GM18526 (cell line): ENCODE measurements around the gene CACNB4.

Experiments used
- POLR2A ChIP-seq: IDR thresholded peaks from 3 replicates; pipeline ENCODE4 v1.6.1; 2011; ENCODE audit not compliant: insufficient read length; ENCODE audit errors: extremely low read depth

Gene CACNB4

GRCh38 chr2:151799886-151800292 is 299.0 kb downstream of the CACNB4 start:
- no peak for TF ChIP-seq POLR2A

DNA sequence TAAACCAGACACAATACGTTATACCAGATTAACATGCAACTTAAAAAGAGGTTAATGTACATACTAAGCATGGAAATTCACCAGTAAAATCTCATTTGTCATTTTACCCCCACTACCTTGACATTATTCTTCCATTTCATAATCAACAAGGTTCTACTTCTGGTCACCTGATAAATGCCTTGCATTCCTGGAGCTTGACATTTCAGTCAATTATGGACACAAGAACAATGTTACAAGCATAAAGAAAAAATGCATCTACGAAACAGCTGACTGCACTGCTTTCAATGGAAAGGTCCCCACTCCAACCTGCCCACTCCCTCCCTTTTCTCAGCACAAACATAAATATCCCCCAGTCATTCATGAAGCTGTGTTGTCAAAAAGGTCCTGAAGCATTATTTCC is 302.1 kb downstream of the CACNB4 start:
- no peak for TF ChIP-seq POLR2A

- no peak for TF ChIP-seq POLR2A
Observed at GRCh38 chr2:151795646-151796240, 303.1 kb downstream of the CACNB4 start.

DNA sequence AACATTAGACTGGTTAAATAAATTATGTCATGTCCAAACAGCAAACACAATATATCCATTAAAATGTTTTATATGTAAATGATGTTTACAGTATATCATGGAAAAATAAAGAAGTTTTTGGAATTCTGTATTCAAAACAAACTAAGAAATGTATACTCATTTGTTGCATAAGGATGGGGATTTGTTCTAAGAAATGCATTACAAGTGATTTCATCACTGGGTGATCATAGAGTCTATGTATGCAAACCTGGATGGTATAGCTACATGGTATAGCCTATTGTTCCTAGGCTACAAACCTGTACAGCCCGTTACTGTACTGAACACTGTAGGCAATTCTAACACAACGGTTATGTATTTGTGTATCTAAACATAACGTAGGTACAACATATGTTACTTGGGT is 305.7 kb downstream of the CACNB4 start:
- no peak for TF ChIP-seq POLR2A

DNA sequence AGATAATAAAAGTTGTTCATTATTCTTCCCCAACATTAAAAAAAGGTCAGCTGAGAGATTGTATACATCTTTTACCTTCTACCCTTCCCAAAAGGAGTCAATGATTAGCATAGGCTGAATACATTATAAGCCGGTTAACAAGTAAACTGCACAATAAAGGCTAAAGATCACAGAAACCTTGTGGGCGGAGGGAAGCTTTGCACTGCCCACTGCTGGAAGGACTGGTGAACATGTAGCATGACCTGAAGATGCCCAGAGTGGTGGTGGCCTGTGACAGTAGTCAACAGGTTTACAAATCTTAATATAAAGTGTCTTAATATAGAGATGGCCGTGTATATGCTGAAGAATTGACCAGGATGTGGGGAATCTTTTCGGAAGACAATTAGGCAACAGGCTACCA is 306.3 kb downstream of the CACNB4 start:
- TF ChIP-seq POLR2A = no peak

DNA sequence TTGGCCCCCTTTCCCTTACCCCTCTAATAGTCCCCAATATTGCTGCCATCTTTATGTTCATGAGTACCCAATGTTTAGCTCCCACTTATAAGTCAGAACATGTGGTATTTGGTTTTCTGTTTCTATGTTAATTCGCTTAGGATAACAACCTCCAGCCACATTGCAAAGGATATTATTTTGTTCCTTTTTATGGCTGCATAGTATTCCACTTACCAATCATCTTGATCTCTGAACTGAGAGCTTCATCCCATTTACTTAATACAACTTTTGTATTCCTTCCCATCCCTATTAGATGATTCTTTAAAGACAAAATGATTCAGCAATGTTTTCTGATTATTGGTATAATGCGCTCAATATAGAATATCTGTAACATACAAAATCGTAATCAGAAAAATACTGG is 307.3 kb downstream of the CACNB4 start:
- TF ChIP-seq POLR2A = no peak

GRCh38 chr2:151790689-151791088 is 308.2 kb downstream of the CACNB4 start:
- TF ChIP-seq POLR2A = no peak

- TF ChIP-seq POLR2A = no peak
Observed at GRCh38 chr2:151789055-151789834, 309.6 kb downstream of the CACNB4 start.

DNA sequence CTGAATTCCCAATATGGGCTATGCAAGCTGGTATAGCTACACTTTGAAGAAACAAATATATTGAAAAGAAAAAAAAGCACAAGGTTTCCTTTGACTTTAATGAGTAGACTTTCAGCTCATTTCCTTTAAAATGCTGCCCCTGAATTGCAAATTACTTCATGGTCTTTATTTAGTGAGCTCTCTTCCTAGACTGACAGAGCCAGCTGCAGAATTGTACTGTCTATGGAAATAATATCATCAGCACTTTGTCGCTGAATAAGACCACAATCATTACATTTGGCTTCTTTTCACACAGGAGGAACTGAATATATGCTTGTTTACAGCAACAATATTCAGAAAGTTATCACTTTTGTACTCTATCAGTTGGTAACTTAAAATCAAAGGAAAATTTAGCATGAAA is 312.4 kb downstream of the CACNB4 start:
- no peak for TF ChIP-seq POLR2A

GRCh38 chr2:151786077-151786476 is 312.8 kb downstream of the CACNB4 start:
- no peak for TF ChIP-seq POLR2A

DNA sequence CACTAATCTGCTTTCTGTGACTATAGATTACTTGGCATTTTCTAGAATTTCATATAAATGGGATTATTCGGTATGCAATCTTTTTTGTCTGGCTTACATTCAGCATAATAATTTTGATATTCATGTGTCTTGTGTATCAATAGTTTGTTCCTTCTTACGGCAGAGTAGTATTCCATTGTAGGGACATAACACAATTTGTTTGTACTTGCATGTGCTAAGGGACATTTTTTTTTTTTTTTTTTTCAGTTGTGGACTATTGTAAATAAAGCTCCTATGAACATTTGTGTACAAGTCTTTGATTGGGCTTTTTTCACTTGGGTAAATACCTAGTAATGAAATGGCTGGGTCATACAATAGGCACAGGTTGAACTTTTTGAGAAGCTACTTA is 315.7 kb downstream of the CACNB4 start:
- TF ChIP-seq POLR2A = no peak
